Ramos (cell line): ENCODE data around the gene NELL1.
"Not testable (repeated sequence)": the region's sequence is repeated elsewhere in the genome, so short reads cannot be mapped to it uniquely, and the experiment has no call there.

ENCODE experiments used
- in situ Hi-C: fragments of 300-500 bp; cut with MboI; formaldehyde crosslinking; loops from one replicate; pipeline ENCODE4 v1.14.3; 2022; ENCODE audit warnings: low sequenced_read_pairs; ENCODE audit not compliant: unreplicated experiment

Gene NELL1

DNA sequence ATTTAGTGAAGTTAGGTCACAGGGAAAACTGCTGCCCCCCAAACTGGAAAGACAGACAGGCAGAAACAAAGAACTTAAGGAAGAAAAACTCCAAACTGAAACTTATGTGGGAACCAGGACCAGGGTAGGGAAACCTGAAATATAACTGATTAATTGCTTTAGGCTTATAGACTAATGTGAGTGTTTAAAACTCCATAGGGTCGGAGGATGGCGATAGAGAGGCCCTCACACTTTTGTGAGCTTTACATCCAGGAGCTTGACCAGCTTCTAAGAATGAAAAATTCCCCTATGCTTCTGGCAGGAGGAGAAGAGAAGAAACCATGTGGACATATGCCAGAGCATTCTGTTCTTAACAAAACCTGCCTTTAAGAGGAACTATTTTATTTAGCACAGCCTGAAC is 598.6 kb downstream of the NELL1 start:
- in situ Hi-C loops: no loop called here

DNA sequence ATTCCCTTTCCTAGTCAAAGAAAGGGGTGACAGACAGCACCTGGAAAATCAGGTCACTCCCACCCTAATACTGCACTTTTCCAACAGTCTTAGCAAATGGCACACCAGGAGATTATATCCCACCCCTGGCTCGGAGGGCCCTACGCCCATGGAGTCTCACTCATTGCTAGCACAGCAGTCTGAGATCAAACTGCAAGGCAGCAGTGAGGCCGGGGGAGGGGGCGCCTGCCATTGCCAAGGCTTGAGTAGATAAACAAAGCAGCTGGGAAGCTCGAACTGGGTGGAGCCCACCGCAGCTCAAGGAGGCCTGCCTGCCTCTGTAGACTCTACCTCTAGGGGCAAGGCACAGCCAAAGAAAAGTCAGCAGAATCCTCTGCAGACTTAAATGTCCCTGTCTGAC is 602.8 kb downstream of the NELL1 start:
- in situ Hi-C loops: not testable (repeated sequence)

DNA sequence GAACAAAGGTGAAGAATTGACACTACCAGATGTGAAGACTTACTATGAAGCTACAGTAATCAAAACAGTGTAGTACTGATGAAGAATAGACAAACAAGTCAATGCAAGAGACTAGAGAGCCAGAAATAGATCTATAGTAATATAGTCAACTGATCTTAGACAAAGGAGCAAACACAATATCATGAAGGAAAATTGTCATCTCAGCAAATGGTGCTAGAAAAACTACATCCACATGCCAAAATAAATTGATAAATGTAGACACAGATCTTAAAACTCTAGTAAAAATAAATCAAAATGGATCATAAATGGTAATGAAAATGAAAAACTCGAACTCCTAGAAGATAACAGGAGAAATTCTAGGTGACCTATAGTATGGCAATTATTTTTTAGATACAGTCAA is 609.5 kb downstream of the NELL1 start:
- in situ Hi-C loops: no loop called here

DNA sequence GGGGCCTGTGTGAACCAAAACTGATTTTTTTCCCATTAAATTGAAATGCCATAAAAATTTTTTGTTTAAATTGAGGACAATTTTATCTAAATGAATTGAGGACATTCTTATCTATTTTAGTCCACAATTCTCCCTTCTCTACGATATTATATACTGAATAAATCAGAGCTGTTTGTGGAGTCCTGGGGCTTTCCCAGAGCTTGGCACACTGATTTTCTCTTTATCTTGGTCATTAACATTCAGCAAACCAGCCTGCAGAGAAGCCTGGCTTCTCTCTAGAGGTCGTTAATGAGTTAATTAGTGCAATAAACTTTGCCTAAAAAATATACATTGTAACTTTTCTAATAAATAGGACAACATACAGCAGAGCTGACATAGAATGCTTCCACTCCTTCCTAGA is 615.7 kb downstream of the NELL1 start:
- in situ Hi-C loops: no loop called here

DNA sequence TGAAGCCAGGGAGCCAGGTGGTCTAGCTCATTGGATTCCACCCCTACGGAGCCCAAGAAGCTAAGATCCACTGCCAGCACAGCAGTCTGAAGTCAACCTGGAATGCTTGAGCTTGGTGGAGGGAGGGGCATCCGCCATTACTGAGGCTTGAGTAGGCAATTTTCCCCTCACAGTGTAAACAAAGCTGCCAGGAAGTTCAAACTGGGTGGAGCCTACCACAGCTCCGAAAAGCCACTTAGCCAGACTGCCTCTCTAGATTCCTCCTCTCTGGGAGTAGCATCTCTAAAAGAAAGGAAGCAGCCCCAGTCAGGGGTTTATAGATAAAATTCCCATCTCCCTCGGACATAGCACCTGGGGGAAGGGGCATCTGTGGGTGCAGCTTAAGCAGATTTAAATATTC is 620.3 kb downstream of the NELL1 start:
- in situ Hi-C loops: no loop called here

DNA sequence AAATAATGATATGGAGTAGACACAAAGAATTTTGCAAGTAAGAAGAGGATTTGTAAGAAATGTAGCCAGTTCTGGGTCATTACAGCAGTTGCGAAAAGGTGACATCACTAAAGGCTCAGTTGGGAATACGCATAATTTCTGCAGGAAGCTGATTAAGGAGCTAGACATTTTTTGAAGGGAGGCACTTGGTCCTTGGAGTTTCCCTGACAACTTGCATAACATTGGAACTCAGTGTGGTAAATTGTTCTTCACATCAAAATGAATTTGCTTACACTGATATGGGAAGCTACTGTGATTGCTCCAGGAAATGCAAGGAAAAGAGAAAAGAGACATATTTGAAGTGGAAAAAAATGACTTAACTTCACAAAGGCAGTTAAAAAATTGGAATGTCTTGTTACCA is 626.1 kb downstream of the NELL1 start:
- in situ Hi-C loops: no loop called here

DNA sequence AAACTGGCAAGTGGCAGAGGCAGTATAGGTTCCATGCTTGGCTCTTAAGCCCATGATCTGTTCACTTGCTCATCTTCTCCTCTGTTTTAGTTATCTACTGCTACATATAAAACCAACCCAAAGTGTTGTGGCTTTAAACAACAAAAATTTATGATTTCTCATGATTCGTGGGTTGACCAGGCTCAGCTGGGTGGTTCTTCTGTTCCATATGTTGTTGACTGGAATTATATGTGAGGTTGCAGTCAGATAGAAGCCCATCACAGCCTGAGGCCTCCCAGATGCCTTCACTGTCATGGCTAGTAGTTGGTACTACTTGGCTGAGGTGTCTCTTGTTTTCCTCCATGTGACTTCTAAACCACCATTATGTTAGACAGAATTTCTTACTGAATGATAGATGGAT is 632.6 kb downstream of the NELL1 start:
- in situ Hi-C loops: no loop called here

DNA sequence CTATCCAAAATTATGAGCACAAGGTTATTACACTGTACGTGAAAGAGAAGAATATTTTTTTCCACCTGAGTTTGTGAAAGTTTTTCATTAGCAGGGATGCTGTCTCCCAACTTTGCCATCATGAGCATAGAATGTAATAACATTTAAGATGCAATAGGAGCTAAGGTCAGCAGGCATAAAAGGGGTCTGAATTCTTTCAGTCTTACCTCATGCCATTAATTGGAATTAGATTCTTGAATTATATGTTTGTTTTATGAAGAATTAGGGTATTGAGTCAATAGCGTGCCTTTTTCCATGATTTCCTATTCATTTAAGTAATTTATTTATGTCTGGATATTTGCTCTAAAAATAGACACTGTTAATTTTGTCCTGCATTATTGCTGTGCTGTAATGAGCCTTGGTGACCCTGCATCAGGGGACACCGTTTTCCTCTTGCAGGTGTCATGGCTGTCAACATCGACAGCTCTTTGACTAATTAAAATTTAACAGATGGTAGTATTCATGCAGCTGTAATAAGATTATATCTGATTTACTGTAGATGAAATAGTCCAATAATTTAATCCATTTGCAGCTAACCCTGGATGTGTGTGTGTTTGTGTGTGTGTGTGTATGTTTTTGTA is 637.5 kb downstream of the NELL1 start:
- in situ Hi-C loops: no loop called here

DNA sequence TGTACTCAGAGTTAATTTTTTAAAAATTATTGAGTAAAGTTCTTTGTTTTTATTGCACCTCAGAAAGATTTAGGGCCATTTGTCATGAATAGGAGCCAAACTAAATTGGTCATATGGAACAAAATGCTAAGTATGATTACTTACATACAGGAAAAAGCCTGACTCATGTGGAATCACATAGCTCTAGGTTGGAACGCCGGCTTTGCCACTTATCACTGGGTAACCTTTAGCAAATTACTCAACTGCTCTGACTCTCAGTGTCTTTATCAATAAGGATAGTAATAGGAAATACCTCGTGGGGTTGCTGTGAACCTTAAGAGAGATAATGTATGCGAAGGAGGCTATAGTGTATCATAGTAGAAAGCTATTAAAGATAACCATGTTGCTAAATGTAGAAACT is 638.5 kb downstream of the NELL1 start:
- in situ Hi-C loops: no loop called here

DNA sequence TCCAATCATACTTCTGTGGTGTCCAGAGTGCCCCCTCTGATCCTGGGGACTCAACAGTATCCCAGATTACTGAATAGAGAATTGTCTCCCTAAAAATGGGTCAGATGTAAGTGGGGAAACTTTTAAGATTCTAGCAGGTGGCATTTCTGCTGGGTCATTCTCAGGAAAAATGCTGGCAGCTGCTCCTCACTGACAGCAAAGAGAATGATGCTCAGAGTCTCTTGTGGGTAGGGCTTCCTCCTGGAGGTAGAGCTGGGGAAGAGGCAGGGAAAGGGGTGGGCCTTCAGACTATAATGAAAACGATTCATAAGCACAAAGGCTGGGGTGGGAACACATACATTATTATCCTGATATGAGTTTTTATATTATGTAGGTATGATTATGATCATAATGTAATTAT is 647.2 kb downstream of the NELL1 start:
- in situ Hi-C loops: no loop called here

DNA sequence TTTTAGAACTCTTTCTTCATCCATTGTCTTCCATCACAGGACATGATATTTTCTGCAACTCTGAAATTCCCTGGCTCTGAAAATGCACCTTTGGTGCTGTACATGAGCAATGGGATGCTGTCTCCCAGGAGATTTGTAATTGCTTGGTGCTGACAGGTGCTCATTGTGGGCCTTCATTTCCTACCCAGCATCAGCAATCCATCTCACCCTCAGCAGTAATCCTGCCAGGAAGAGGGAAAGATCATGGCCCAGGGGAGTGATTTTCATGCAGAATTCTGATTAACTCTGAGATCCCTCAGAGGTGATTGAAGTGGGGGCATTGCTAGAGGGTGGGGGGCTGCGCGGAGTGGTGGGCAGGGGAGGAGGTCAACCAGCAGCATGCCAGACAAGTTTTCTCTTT is 651.7 kb downstream of the NELL1 start:
- in situ Hi-C loops: no loop called here

DNA sequence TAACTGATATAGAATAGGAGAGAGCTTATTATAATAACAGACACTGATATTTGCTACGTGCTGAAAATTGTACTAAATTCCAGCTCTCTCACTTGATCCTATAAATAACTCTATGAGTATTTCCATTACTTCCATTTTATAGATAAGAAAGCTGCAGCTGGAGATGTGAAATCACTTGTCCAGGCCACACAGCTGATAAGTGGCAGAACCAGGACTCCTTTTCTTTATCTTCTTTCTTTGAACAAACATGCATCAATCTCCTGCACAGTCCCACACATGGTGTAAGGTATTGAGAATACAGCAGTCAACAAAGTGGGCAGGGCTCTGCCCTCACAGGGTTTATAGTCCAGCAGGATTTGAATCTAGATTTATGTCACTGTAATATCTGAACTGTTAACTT is 652.1 kb downstream of the NELL1 start:
- in situ Hi-C loops: no loop called here

DNA sequence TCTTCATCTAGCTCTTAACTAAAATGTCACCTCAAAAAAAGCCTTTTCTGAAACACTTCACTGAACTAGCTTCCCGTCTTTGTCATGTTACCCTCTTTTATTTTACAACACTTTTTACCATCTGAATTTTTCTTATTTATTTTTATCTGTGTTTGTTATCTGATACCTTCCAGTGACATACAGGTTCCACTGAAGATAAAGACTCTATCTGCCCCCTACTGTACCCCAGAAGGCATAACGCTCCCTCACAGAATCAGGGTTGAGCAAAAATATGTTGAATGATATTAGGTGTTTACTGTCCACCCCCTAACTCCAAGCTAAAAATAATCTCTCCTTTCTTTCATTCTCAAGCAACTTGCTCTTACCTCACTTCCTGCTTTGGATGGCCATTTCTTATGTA is 654.2 kb downstream of the NELL1 start:
- in situ Hi-C loops: no loop called here

DNA sequence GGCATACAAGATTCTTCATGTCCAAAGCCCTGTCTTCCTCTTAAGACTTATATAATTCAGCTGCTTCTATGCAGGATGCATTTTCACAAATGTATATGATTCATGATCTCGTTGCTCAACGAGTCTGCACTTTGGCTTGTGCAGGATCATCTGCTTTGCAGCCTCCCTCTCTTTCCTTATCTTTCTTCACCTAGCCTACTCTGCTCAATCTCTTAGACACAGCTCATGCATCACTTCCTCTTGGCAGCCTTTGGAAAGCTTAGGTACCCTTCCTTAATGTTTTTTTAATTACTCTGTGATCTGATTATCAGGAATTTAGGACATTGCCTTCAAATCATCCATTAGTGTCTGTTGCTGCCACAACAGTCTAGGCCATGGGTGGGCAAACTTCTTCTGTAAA is 673.8 kb downstream of the NELL1 start:
- in situ Hi-C loops: no loop called here

DNA sequence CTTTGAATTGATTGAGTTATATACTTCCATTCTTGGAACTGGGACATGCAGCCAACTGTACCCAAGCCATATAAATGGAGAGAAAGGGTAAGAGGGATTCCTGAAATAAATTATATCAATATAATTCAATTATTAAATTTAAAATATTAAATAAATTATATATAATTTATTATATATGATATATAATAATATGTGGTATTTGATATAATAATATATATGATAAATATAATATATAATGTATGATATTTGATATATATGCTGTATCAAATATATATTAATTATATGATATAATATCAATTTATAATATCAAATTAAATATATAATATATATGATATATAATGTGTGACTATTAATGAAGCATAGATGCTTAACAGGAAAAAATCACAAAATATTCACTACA is 677.0 kb downstream of the NELL1 start:
- in situ Hi-C loops: no loop called here

DNA sequence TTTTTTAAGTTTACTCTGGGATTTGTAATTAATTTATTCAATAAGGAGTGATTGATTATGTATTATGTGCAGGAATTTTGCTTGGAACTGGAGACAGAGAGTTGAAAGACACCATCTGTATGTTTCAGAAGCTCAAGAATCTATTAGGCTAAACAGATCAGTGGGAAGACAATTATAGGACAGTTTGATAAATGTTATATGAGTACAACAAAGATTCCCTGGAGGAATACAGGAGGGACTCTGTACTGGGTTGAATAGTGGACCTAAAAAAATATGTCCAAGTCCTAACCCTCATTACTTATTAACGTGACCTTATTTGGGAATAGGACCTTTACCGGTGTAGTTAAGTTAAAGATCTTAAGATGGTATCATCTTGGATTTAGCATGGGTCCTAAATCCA is 681.2 kb downstream of the NELL1 start:
- in situ Hi-C loops: no loop called here

DNA sequence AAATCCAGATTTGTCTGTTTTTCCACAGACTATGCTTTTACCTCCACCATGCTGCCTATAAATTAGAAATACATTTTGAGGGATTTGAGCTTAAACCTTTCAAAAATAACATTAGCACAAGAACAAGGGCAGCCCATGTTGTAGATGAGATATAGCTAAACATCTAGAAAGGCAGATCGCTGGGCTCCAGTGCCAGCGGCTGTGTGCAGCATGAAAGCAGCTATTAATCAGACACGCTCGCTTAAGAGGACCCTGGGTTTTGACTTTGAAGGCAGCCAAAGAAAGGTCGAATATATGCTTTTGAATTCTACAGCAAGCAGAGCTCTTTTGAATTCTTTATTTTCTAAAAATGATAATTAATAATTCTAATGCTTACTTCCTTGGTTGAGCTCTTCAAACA is 684.0 kb downstream of the NELL1 start:
- in situ Hi-C loops: no loop called here

DNA sequence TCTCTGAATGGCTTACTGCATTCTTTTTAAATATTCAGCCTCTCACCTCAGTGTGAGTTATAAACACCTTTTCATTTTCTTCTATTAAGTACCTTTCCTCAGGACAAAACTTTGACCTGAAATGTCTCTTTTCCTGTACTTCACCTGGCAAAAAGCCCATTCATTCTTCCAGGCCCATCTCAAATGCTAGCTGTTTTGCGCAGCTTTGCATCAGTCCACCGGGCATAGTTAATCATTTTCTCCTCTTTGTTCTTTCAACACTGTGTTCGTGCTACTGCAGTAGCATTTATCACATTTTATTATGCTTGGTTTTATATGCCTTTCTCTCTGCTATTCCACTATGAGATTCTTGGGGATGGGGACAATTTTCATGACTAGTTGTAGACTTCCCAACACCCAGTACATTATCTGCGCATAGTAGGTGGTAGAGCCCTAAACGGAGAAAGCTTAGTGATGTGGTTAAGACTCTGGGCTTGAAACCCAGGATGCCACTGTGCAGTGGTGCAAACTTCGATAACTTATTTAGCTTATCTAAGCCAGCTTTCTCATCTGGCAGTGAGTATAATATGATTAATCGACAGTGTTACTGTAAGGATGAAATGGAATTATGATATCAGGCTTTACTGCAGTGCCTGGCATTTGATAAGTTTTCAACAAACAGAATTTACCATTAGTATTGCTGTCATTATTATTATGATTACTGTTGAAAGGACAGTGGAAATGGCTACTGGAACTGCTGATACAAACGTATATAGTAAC is 695.7 kb downstream of the NELL1 start:
- in situ Hi-C loops: no loop called here

DNA sequence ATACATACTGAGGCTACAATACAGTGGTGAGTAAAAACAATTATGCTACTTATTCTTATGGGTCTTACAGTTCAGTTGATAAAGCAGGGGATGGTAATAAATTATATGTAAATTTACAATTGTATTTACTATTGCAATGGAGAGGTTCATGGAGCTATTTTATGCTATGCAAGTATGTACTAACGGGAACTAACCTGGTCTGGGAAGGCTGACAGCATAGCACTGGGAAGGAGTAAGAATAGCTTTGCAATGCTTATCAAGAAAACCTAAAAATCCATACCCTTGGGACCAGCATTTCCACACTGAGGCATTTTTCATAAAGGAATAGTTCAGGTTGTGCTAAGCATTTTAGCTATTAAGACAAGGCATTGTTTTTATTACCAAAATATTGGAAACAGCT is 700.6 kb downstream of the NELL1 start:
- in situ Hi-C loops: no loop called here

DNA sequence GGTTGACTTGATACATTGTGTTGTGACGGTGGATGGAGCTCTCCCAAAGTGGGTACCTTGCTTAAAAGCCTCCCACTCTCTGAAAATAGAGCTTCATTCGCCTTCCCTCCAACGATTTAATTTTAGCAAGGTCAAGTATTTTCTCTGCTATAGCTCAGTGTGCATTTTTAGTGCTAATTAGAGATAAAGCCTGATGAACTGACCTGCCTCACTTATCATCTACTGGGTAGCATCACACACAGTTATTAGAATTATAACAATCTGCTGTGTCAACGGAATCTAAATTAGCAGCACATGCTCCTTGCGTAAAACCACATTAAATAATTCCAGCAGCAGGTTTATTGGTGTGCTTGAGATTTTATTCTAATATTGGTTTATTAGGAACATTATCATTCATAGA is 701.7 kb downstream of the NELL1 start:
- in situ Hi-C loops: no loop called here

DNA sequence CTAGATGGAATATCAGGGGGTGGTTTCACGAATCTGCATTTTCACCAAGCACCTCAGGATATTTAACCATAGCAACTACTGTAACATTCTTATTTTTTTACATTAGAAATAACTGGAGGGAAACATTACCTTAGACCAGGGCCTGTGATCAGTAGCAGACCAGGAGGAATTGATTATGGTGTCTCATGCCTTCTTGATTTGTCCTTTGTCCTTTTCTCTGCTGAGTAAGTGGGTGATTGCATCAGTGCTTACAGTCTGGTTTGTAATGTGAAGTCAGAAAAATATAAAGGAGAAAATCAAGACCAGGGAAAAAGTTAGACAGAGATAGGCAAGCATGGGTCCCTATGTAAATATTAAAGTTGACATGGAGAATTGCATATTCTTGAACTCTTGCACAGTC is 703.3 kb downstream of the NELL1 start:
- in situ Hi-C loops: no loop called here

DNA sequence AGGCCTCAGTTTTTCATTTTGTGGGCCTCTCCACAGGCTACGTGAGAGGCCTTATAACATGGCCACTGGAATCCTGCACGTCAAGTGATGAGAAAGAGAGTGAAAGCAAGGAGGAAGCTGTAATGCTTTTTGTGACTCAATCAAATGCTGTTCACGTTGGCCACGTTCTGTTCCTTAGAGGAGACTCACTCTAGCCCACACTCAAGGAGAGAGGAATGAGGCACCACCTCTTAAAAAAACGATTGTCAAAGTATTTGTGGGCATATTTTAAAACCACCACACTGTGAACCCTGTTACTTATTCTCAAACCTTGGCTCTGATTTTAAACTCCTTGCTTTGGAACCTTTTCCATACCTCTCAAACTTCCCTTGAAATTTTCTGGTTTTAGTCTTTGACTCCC is 705.0 kb downstream of the NELL1 start:
- in situ Hi-C loops: no loop called here
